IMR-90 (cell line): ENCODE results near the gene HIPK3. TPM values are rescaled to one million over a fixed set of nuclear protein-coding genes. Genes with fewer than 3 reads are reported as not detected.

ENCODE experiments used
- ATAC-seq: fragments of 200-7000 bp; cut with Tn5 transposase; 2 replicates; pipeline ENCODE4 v1.9.1; 2020; ENCODE audit warnings: low read depth, mild to moderate bottlenecking, moderate library complexity
- BruUV-seq: library from RNA; stranded (reverse); fragments of 400-500 nt; replicated peaks from 2 replicates; lab custom pipeline; 2021; lab: Mats Ljungman, UMichigan
- CTCF ChIA-PET: fragments of 300-600 bp; formaldehyde crosslinking; extraction: SDS; loops from one replicate; lab custom pipeline; 2021; ENCODE audit warnings: antibody characterized with exemption; lab: Yijun Ruan, JAX
- POLR2A ChIA-PET: fragments of 300-600 bp; sonication (Branson Sonifier 250); formaldehyde crosslinking; loops from one replicate; lab custom pipeline; 2022; ENCODE audit warnings: antibody characterized with exemption; ENCODE audit not compliant: unreplicated experiment; lab: Charles Lee
- DNase-seq: peaks from one replicate; pipeline ENCODE4 v3.0.0; 2013
- H2AFZ ChIP-seq: replicated peaks from 2 replicates; pipeline ENCODE3; 2013; ENCODE audit warnings: low read length, mild to moderate bottlenecking; ENCODE audit not compliant: poor library complexity
- H2AK5ac ChIP-seq: 2 replicates; pipeline ENCODE4 v1.6.1; 2013; ENCODE audit warnings: low read depth, low read length, inconsistent platforms
- H2AK9ac ChIP-seq: replicated peaks from 2 replicates; pipeline ENCODE3; 2013; ENCODE audit warnings: mild to moderate bottlenecking, low read depth, low read length, moderate library complexity; ENCODE audit not compliant: poor library complexity
- H2BK120ac ChIP-seq: 2 replicates; pipeline ENCODE4 v1.6.1; 2013; ENCODE audit warnings: low read depth, low read length, inconsistent platforms
- H2BK15ac ChIP-seq: 3 replicates; pipeline ENCODE4 v1.6.1; 2013; ENCODE audit warnings: low read depth, low read length, inconsistent platforms
- H2BK20ac ChIP-seq: 2 replicates; pipeline ENCODE4 v1.6.1; 2013; ENCODE audit warnings: low read depth, mild to moderate bottlenecking, inconsistent platforms, low read length, moderate library complexity
- H2BK5ac ChIP-seq: 2 replicates; pipeline ENCODE4 v1.6.1; 2013; ENCODE audit warnings: mild to moderate bottlenecking, low read depth, low read length, inconsistent platforms; ENCODE audit not compliant: poor library complexity, severe bottlenecking
- H3K14ac ChIP-seq: replicated peaks from 2 replicates; pipeline ENCODE4 v1.6.1; 2013; ENCODE audit warnings: low read depth, low read length, inconsistent platforms
- H3K18ac ChIP-seq: 2 replicates; pipeline ENCODE4 v1.6.1; 2013; ENCODE audit warnings: low read depth, low read length, control low read depth
- H3K23ac ChIP-seq: 2 replicates; pipeline ENCODE4 v1.6.1; 2013; ENCODE audit warnings: low read depth, low read length, inconsistent platforms
- H3K27ac ChIP-seq: 2 replicates; pipeline ENCODE4 v1.5.1; 2013; ENCODE audit warnings: mild to moderate bottlenecking, control low read depth, low read length; ENCODE audit not compliant: insufficient read depth
- H3K27me3 ChIP-seq: 2 replicates; pipeline ENCODE4 v1.6.1; 2013; ENCODE audit warnings: low read length; ENCODE audit not compliant: control insufficient read depth, insufficient read depth
- H3K36me3 ChIP-seq: 2 replicates; pipeline ENCODE4 v1.6.1; 2013; ENCODE audit warnings: low read length, mixed read lengths; ENCODE audit not compliant: control insufficient read depth, insufficient read depth
- H3K4ac ChIP-seq: 2 replicates; pipeline ENCODE4 v1.6.1; 2013; ENCODE audit warnings: low read depth, low read length, inconsistent platforms
- H3K4me1 ChIP-seq: 2 replicates; pipeline ENCODE4 v1.6.1; 2013; ENCODE audit warnings: low read length, mixed read lengths; ENCODE audit not compliant: control insufficient read depth, insufficient read depth
- H3K4me2 ChIP-seq: 2 replicates; pipeline ENCODE4 v1.6.1; 2013; ENCODE audit warnings: low read depth, mild to moderate bottlenecking, control low read depth, low read length, moderate library complexity
- H3K4me3 ChIP-seq: 2 replicates; pipeline ENCODE4 v1.5.1; 2013; ENCODE audit warnings: low read depth, mild to moderate bottlenecking, control low read depth, low read length, moderate library complexity; ENCODE audit not compliant: insufficient read depth
- H3K56ac ChIP-seq: 2 replicates; pipeline ENCODE4 v1.6.1; 2013; ENCODE audit warnings: low read length, inconsistent platforms; ENCODE audit not compliant: insufficient read depth; ENCODE audit errors: extremely low read depth
- H3K79me1 ChIP-seq, 2 experiments: 2 replicates each; pipeline ENCODE4 v1.6.1; 2013; ENCODE audit warnings: low read length in 2 of 2, inconsistent platforms in 1 of 2, low read depth in 1 of 2
- H3K9ac ChIP-seq: 2 replicates; pipeline ENCODE4 v1.6.1; 2013; ENCODE audit warnings: low read depth, low read length, control low read depth
- H3K9me1 ChIP-seq: 2 replicates; pipeline ENCODE4 v1.6.1; 2013; ENCODE audit warnings: low read length, inconsistent platforms; ENCODE audit not compliant: insufficient read depth
- H3K9me3 ChIP-seq: 2 replicates; pipeline ENCODE4 v1.6.1; 2013; ENCODE audit warnings: low read length; ENCODE audit not compliant: control insufficient read depth, insufficient read depth
- H4K20me1 ChIP-seq: 2 replicates; pipeline ENCODE4 v1.6.1; 2013; ENCODE audit warnings: low read length, inconsistent platforms; ENCODE audit not compliant: insufficient read depth
- H4K5ac ChIP-seq: 2 replicates; pipeline ENCODE4 v1.6.1; 2013; ENCODE audit warnings: mild to moderate bottlenecking, low read depth, low read length, control low read depth
- H4K8ac ChIP-seq, 2 experiments: 2 replicates each; pipeline ENCODE4 v1.6.1; 2013; ENCODE audit warnings: low read depth in 2 of 2, low read length in 2 of 2, control low read depth in 1 of 2, inconsistent platforms in 1 of 2
- H4K91ac ChIP-seq: 2 replicates; pipeline ENCODE4 v1.6.1; 2013; ENCODE audit warnings: low read depth, low read length, inconsistent platforms; ENCODE audit not compliant: insufficient read depth
- dilution Hi-C: fragments of 300-500 bp; cut with HindIII; formaldehyde crosslinking; loops from one replicate; pipeline ENCODE4 v1.14.3; 2018; ENCODE audit warnings: low sequenced_read_pairs; ENCODE audit not compliant: unreplicated experiment
- in situ Hi-C: fragments of 300-500 bp; cut with MboI; formaldehyde crosslinking; loops from 3 replicates; pipeline ENCODE4 v1.14.3; 2019; ENCODE audit warnings: low sequenced_read_pairs, inconsistent platforms, mixed read lengths
- intact Hi-C: fragments of 100-400 bp; cut with micrococcal nuclease; formaldehyde crosslinking; loops from 2 replicates; pipeline ENCODE4 v1.10.0; 2022
- polyA plus RNA-seq, 3 experiments: library from polyadenylated mRNA; depleted of rRNA; stranded (reverse); fragments of >200 nt; gene quantifications; 2 replicates each; pipeline ENCODE4 v1.2.3, GENCODE V29; 2012; ENCODE audit warnings: low replicate concordance in 1 of 3
- total RNA-seq: library from RNA; depleted of rRNA; stranded (reverse); fragments of >200 nt; gene quantifications from 2 replicates; pipeline ENCODE4 v1.2.3, GENCODE V29; 2012
- TF ChIP-seq, protein P1 (sequence below): conservative IDR thresholded peaks from 2 replicates; pipeline ENCODE4 v1.5.1; 2012; ENCODE audit warnings: mild to moderate bottlenecking, low read depth, low read length, improper control_type of control experiment

Gene HIPK3
- total and polyA plus RNA-seq, 2 of the 4 experiments (the other 2 are of a cell fraction): 8.3 to 103 TPM

DNA sequence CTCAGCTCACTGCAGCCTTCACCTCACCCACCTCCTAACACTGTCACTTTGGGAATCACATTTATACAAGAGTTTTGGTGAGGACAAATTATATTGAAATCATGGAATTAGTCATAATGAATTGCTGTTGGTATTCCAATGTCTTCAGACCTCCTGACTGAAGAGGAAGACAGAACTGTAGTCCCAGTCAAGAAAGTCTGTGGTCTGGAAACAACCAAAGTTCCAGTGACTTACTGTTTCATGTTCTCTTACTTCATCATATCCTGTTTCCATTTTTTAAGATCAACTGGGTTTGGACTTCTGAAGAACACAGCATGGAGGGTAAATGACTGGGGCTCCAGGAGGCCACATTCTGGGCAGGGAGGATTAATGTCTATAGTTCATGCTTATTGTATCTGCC lies 43.0 kb upstream of the HIPK3 start:
- H3K27ac ChIP-seq: no peak overlapping the region
- no peak overlapping the region for H3K4ac ChIP-seq
- no peaks in the 10 kb centered on the region for H3K9me1 ChIP-seq
- no peaks in the 10 kb centered on the region for H3K9me3 ChIP-seq
- in situ Hi-C loops: no loop called here
- no peaks in the 10 kb centered on the region for H4K20me1 ChIP-seq
- H3K36me3 ChIP-seq: no peaks in the 10 kb centered on the region
- no peak overlapping the region for H4K5ac ChIP-seq
- TF ChIP-seq, protein P1, sequence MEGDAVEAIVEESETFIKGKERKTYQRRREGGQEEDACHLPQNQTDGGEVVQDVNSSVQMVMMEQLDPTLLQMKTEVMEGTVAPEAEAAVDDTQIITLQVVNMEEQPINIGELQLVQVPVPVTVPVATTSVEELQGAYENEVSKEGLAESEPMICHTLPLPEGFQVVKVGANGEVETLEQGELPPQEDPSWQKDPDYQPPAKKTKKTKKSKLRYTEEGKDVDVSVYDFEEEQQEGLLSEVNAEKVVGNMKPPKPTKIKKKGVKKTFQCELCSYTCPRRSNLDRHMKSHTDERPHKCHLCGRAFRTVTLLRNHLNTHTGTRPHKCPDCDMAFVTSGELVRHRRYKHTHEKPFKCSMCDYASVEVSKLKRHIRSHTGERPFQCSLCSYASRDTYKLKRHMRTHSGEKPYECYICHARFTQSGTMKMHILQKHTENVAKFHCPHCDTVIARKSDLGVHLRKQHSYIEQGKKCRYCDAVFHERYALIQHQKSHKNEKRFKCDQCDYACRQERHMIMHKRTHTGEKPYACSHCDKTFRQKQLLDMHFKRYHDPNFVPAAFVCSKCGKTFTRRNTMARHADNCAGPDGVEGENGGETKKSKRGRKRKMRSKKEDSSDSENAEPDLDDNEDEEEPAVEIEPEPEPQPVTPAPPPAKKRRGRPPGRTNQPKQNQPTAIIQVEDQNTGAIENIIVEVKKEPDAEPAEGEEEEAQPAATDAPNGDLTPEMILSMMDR: no peak
- H4K8ac ChIP-seq: no peak overlapping the region
- BruUV-seq: no TSS peak
- no peak overlapping the region for H3K23ac ChIP-seq
- dilution Hi-C loops: no loop called here
- no peak overlapping the region for H3K4me2 ChIP-seq
- no peak overlapping the region for H2AK9ac ChIP-seq
- no peak overlapping the region for H2BK5ac ChIP-seq
- no peak overlapping the region for H2AFZ ChIP-seq
- H3K56ac ChIP-seq: no peak overlapping the region
- no peak overlapping the region for H2BK15ac ChIP-seq
- H2AK5ac ChIP-seq: no peak overlapping the region
- no peak overlapping the region for H3K4me3 ChIP-seq
- POLR2A ChIA-PET: no interaction called here
- H3K79me1 ChIP-seq: no peaks in the 10 kb centered on the region
- H3K9ac ChIP-seq: no peak overlapping the region
- intact Hi-C loops: no loop called here
- no peak overlapping the region for H2BK20ac ChIP-seq
- CTCF ChIA-PET: no interaction called here
- no peak overlapping the region for H4K91ac ChIP-seq
- H3K4me1 ChIP-seq: no peaks in the 10 kb centered on the region
- H3K14ac ChIP-seq: no peak overlapping the region
- no peak overlapping the region for H2BK120ac ChIP-seq
- ATAC-seq (no peak), DNase-seq (no peak)
- no peaks in the 10 kb centered on the region for H3K27me3 ChIP-seq
- no peak overlapping the region for H3K18ac ChIP-seq
